ENCODE measurements around the gene RMND5A.
"Not testable (repeated sequence)": the region's sequence is repeated elsewhere in the genome, so short reads cannot be mapped to it uniquely, and the experiment has no call there.

The RMND5A gene

DNA sequence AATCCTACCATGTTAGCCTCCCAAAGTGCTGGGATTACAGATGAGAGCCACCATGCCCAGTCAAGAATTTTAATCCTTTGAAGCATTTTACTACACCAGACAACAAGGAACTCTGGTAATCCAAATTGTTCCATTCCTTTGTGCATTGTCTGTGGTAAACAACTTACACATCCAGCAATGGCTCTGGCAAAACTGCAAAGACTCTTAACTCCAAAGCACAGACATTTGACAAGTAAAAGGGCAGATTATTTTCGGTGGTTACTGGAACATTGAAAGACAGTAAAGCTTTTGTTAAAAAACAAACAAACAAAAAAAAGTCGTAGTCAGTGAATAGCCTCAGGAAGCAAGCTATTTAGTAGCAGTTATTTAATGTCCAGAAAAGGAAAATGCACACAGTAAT, 33.2 kb upstream of the RMND5A start:
- Histone ChIP-seq H3K4me1 (ENCODE audit: control insufficient read depth, insufficient read depth, low read length) (no peaks in the 10 kb centered on the region), H3K27me3 (ENCODE audit: control insufficient read depth, insufficient read depth, low read length) (no peaks in the 10 kb centered on the region), H3K9me3 (ENCODE audit: control insufficient read depth, insufficient read depth, low read length) (no peaks in the 10 kb centered on the region), H3K36me3 (ENCODE audit: control insufficient read depth, insufficient read depth, low read length) (no peaks in the 10 kb centered on the region), H3K4me3 (ENCODE audit: low read depth, low read length) (no peak overlapping the region), H3K9ac (ENCODE audit: low read depth, low read length) (no peak overlapping the region)

DNA sequence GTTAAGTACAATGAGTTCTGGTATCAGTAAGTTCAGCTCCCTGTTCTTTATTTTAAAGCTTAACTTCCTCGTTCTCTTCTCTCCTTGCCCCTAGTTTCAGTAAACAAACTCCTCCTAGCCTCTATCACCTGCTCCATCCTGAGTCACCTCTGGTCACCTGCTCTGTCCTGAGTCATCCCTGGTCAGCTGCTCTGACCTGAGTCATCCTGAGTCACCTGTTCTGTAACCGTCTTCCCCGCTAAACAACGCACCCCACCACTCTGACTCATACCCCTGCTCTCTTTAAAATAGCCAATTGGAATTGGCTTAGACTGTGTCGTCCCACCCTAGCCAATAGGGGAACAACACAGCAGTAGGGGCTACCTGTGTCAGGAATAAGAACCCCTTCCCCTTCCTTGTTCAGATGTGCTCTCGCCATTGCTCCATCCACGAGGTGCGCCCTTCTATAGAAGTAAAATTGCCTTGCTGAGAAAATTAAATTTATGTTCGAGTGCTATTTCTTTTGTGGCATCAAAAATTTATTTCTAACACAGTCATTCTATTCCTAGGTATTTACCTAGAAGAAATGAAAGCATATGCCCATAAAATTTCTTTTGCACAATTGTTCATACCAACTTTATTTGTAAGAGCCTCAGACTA, 24.9 kb upstream of the RMND5A start:
- Histone ChIP-seq H3K9ac (ENCODE audit: low read depth, low read length) (no peak overlapping the region), H3K4me1 (ENCODE audit: control insufficient read depth, insufficient read depth, low read length) (no peaks in the 10 kb centered on the region), H3K9me3 (ENCODE audit: control insufficient read depth, insufficient read depth, low read length) (peaks cover 5% of the 10 kb centered on the region), H3K27me3 (ENCODE audit: control insufficient read depth, insufficient read depth, low read length) (no peaks in the 10 kb centered on the region), H3K36me3 (ENCODE audit: control insufficient read depth, insufficient read depth, low read length) (no peaks in the 10 kb centered on the region), H3K4me3 (ENCODE audit: low read depth, low read length) (no peak overlapping the region)

DNA sequence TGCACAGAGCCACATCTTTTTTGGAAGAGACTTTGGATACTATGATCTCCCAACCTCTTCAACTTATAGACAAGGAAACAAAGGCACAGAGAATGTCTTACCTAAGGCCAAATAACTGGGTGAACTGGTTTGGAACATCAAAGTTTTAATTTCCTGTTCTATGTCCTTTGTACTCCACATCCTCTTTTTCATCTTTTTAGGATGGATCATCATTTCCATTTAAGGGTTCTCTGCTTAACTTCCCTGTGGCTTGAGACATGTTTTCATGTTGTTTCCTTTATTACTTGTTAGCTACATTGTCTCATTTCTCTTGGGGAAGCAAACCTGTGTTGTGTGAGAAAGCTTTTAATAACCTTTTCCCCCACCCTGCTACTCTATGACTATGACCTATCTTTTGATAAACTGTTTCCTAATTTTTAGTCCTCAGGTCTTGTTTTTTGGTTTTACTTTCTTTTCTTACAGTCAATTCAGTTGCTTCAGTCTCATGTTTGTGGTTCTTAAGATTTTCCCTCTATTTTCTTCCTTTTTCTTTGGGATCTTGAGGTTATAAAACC, 22.5 kb upstream of the RMND5A start:
- no peak overlapping the region for H3K9ac ChIP-seq (ENCODE audit: low read depth, low read length)
- no peaks in the 10 kb centered on the region for H3K27me3 ChIP-seq (ENCODE audit: control insufficient read depth, insufficient read depth, low read length)
- H3K36me3 ChIP-seq (ENCODE audit: control insufficient read depth, insufficient read depth, low read length), result no peaks in the 10 kb centered on the region

DNA sequence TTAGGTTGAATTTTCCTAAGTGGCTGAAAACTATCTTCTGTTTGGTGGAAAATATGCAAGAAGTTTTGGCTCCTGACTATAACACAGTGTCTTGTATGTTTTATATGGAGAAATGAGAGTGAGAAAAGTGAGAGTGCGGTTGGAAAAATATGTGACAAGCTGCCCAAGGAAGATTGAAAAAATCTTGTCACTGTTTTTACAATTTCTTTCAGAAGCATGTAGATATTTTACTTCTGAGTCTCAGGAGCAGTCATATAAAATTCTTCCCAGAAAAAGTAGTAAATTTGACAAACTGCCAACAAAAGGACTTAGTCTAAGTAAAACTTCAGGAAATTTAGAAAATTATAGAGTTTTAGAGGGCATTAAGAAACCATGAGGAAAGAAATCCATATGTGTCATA, 19.4 kb upstream of the RMND5A start:
- H3K9me3 ChIP-seq (ENCODE audit: control insufficient read depth, insufficient read depth, low read length), result peaks cover 2% of the 10 kb centered on the region
- no peaks in the 10 kb centered on the region for H3K36me3 ChIP-seq (ENCODE audit: control insufficient read depth, insufficient read depth, low read length)
- H3K4me3 ChIP-seq (ENCODE audit: low read depth, low read length), result no peak overlapping the region
- no peak overlapping the region for H3K9ac ChIP-seq (ENCODE audit: low read depth, low read length)
- H3K27me3 ChIP-seq (ENCODE audit: control insufficient read depth, insufficient read depth, low read length), result no peaks in the 10 kb centered on the region
- no peaks in the 10 kb centered on the region for H3K4me1 ChIP-seq (ENCODE audit: control insufficient read depth, insufficient read depth, low read length)

More for the DNA sequence above, 22.5 kb upstream of the RMND5A start:
- H3K4me3 ChIP-seq (ENCODE audit: low read depth, low read length), result no peak overlapping the region
- H3K4me1 ChIP-seq (ENCODE audit: control insufficient read depth, insufficient read depth, low read length), result no peaks in the 10 kb centered on the region
- H3K9me3 ChIP-seq (ENCODE audit: control insufficient read depth, insufficient read depth, low read length), result peaks cover 5% of the 10 kb centered on the region

DNA sequence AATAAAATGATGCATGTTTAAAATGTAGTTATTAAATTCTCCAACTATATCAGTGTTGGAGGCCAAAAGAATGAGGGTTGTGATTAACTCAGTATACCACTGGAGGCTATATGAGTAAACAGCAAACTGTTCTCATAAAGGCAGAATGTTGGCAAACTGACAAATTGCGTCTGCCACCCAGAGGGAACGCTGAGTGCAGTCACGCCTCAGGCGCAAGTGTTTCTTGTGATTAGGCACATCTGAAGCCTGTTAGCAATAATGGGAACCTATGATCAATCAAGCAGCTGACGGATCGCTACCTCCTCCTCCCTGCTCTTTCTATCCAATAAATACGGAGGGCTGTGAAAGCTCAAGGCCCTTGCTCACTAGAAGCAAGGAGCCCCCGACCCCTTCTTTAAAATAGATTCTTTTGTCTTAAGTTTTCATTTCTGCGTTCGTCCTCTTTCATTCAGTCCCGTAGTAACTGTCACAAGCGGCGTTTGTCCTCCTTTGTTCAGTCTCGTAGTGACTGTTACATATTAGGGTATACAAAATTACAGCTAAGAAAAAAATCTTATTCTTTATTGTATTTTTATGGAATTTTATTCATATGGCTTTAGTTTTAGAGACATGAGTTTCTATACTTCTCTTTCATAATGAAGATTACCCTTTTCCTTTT, 16.3 kb upstream of the RMND5A start:
- Histone ChIP-seq H3K4me3 (ENCODE audit: low read depth, low read length) (no peak overlapping the region), H3K4me1 (ENCODE audit: control insufficient read depth, insufficient read depth, low read length) (no peaks in the 10 kb centered on the region), H3K9me3 (ENCODE audit: control insufficient read depth, insufficient read depth, low read length) (no peaks in the 10 kb centered on the region), H3K27me3 (ENCODE audit: control insufficient read depth, insufficient read depth, low read length) (no peaks in the 10 kb centered on the region), H3K36me3 (ENCODE audit: control insufficient read depth, insufficient read depth, low read length) (no peaks in the 10 kb centered on the region), H3K9ac (ENCODE audit: low read depth, low read length) (no peak overlapping the region)

DNA sequence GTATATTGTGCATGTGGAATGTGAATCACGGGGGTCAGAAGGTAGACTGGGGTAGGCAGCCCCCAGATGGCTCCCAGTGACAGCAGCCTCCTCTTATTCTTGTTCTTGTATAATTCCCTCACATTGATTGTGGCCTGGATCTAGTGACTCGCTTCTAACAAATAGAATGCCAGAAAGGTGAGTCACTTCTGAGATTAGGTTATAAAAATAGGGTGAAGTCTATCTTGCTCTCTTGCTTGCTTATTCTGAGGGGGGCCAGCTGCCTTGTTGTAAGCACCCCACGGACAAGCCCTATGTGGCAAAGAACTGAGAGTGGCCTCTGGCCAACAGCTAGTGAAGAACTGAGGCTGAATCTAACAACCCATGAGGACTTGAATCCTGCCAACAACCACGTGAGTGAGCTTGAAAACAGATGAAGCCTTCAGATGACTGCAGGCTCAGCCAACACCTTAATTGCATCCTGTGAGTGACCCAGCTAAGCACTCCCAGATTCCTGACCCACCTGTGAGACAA, 15.6 kb upstream of the RMND5A start:
- Histone ChIP-seq H3K4me3 (ENCODE audit: low read depth, low read length) (no peak overlapping the region), H3K27me3 (ENCODE audit: control insufficient read depth, insufficient read depth, low read length) (no peaks in the 10 kb centered on the region), H3K36me3 (ENCODE audit: control insufficient read depth, insufficient read depth, low read length) (no peaks in the 10 kb centered on the region), H3K4me1 (ENCODE audit: control insufficient read depth, insufficient read depth, low read length) (no peaks in the 10 kb centered on the region), H3K9ac (ENCODE audit: low read depth, low read length) (no peak overlapping the region), H3K9me3 (ENCODE audit: control insufficient read depth, insufficient read depth, low read length) (no peaks in the 10 kb centered on the region)

DNA sequence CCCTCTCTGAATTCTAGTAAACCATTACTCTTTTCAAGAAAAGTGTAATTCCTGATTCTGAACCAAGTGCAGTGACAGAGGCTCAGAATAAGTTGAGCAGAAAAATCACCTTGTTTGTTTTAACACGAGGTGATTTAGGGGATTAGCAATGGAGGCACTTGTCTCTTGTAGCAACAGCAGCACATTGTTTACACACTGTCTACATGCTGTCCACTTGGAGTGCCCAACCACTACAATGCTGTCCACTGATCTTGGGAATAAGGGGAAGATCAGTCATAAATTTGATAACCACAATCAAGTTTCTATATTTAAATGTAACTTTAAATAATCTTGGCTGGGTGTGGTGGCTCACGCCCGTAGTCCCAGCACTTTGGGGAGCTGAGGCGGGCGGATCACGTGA, 13.9 kb upstream of the RMND5A start:
- no peak overlapping the region for H3K9ac ChIP-seq (ENCODE audit: low read depth, low read length)
- no peak overlapping the region for H3K4me3 ChIP-seq (ENCODE audit: low read depth, low read length)
- no peaks in the 10 kb centered on the region for H3K36me3 ChIP-seq (ENCODE audit: control insufficient read depth, insufficient read depth, low read length)
- H3K4me1 ChIP-seq (ENCODE audit: control insufficient read depth, insufficient read depth, low read length), result no peaks in the 10 kb centered on the region
- H3K9me3 ChIP-seq (ENCODE audit: control insufficient read depth, insufficient read depth, low read length), result no peaks in the 10 kb centered on the region
- no peaks in the 10 kb centered on the region for H3K27me3 ChIP-seq (ENCODE audit: control insufficient read depth, insufficient read depth, low read length)

DNA sequence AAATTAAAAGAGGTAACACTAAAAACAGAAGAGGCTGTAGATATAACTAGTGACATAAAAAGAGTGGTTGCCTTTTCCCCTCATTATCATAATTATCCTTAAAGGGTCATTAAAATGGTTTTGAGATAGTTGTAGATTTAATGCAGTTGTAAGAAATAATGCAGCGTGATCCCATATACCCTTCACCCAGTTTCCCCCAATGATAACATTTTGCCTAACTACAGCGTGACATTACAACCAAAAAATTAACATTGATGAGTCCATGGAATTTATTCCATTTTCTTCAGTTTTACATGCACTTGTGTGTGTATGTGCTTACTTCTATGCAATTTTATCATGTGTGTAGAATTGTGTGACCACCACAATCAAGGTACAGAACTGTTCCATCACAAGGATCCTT, 13.2 kb upstream of the RMND5A start:
- Histone ChIP-seq H3K36me3 (ENCODE audit: control insufficient read depth, insufficient read depth, low read length) (no peaks in the 10 kb centered on the region), H3K9me3 (ENCODE audit: control insufficient read depth, insufficient read depth, low read length) (no peaks in the 10 kb centered on the region), H3K9ac (ENCODE audit: low read depth, low read length) (no peak overlapping the region), H3K4me1 (ENCODE audit: control insufficient read depth, insufficient read depth, low read length) (no peaks in the 10 kb centered on the region), H3K27me3 (ENCODE audit: control insufficient read depth, insufficient read depth, low read length) (no peaks in the 10 kb centered on the region), H3K4me3 (ENCODE audit: low read depth, low read length) (no peak overlapping the region)

DNA sequence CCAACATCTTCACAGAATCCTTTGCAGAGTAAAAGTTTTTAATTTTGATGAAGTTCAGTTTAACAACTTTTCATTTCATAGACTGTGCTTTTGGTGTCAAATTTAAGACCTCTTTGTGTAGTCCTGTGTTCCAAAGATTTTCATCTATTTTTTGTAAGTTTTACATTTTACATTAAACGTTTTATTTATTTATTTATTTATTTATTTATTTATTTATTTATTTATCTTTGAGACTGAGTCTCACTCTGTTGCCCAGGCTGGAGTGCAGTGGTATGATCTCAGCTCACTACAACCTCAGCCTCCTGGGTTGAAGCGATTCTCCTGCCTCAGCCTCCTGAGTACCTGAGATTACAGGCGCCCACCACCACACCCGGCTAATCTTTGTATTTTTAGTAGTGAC, 12.0 kb upstream of the RMND5A start:
- H3K9me3 ChIP-seq (ENCODE audit: control insufficient read depth, insufficient read depth, low read length); H3K27me3 ChIP-seq (ENCODE audit: control insufficient read depth, insufficient read depth, low read length); H3K36me3 ChIP-seq (ENCODE audit: control insufficient read depth, insufficient read depth, low read length); H3K4me1 ChIP-seq (ENCODE audit: control insufficient read depth, insufficient read depth, low read length); H3K4me3 ChIP-seq (ENCODE audit: low read depth, low read length); H3K9ac ChIP-seq (ENCODE audit: low read depth, low read length): not testable (repeated sequence)

DNA sequence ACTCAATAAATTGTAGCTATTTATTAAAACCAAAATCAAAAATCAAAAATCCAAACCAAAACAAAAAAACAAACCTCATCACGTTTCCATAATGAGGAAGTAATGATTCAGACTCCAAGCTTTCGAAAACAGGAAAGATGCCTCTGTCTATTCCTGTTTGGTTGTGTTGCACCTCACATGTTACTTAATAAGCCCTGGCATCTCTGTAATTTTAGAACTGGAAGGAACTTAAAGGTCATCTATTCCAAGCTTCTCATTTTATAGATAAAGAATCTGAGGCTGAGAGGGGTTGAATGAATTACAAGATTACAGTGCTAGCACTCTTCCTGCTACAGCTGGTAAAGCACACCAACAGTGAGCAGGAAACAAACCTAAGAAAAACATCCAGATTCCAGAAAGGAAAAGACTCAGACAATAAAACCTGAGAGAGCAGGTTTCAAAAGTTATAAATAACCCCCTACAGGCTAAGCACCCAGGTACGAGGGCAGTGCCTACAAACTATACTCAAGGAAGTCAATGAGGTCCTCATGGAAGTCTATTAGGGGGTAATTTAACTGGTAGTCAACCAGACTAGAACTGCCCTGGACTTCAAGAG, 5.4 kb upstream of the RMND5A start:
- not testable (repeated sequence) for H3K9me3 ChIP-seq (ENCODE audit: control insufficient read depth, insufficient read depth, low read length); H3K9ac ChIP-seq (ENCODE audit: low read depth, low read length)

DNA sequence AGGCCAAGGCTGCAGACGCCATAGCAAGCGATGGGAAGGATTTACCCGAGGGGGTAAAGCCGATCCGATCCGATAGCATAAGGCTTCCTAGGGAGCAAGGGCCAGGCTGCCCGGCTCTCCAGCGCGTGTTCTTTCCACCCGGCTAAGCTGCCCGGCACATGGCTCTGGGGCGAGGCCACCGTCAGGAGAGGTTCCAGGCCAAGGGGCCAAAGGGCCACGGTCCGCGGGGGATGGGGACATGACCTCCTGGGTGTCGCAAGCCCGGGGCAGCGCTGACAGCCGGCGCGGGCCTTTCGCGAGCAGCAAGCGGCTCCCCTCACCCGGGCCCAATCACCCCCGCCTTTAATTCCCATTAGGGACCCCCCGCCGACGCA, 841 bp upstream of the RMND5A start:
- H3K9ac ChIP-seq (ENCODE audit: low read depth, low read length); H3K4me1 ChIP-seq (ENCODE audit: control insufficient read depth, insufficient read depth, low read length); H3K27me3 ChIP-seq (ENCODE audit: control insufficient read depth, insufficient read depth, low read length); H3K9me3 ChIP-seq (ENCODE audit: control insufficient read depth, insufficient read depth, low read length); H3K36me3 ChIP-seq (ENCODE audit: control insufficient read depth, insufficient read depth, low read length): not testable (repeated sequence)
- H3K4me3 ChIP-seq (ENCODE audit: low read depth, low read length), result peak overlapping the region; percentile 45

More for the DNA sequence above, 5.4 kb upstream of the RMND5A start:
- H3K4me1 ChIP-seq (ENCODE audit: control insufficient read depth, insufficient read depth, low read length); H3K4me3 ChIP-seq (ENCODE audit: low read depth, low read length); H3K27me3 ChIP-seq (ENCODE audit: control insufficient read depth, insufficient read depth, low read length); H3K36me3 ChIP-seq (ENCODE audit: control insufficient read depth, insufficient read depth, low read length): not testable (repeated sequence)
